ENCODE measurements around the gene FAM193B.

The FAM193B gene

DNA sequence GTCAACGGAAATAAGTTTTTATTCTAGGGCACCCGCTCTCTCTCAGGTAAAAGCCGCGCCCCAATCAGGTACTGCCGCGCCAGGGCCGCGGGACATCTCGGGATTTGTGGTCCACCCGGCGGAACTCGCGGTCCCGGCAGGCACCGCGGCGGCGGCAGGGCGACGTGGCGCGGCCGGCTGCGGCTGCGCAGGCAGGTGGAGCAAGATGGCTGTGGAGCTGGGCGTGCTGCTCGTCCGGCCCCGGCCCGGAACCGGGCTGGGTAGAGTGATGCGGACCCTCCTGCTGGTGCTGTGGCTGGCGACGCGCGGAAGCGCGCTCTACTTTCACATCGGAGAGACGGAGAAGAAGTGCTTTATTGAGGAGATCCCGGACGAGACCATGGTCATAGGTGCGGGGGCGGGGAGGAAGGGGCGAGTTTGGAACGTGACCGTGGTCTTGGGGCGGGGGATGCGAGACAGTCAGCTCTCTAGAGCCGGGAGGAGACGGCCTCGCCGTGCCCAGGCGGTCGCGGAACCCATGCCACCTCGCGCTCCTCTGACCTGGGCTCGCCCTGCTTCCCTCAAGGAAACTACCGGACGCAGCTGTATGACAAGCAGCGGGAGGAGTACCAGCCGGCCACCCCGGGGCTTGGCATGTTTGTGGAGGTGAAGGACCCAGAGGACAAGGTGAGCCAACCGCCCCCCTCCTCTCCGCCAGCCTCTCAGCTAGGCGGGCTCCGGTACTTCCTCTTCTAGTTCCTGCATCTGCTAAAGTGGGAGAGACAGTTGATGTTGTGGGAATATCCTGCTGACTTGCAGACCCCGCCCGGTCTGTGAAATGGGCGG, 37.9 kb upstream of the FAM193B start, which contains the start of gene TMED9:
TMED9 (plus strand) TSS at position 194 of the 825 bp plus-strand sequence; CDS start at position 206, 12 bp downstream.
- H3K36me3 ChIP-seq = peaks cover 30 to 37% (median 33%) of the 10 kb centered on the region in 3 donors
- H3K4me1 ChIP-seq = peaks cover 0 to 18% (median 16%) of the 10 kb centered on the region in 4 donors
- intact Hi-C loops (cut with DNase I; ENCODE audit: low total_unique reads) = loop anchor here (10.0 kb wide), 1 partner anchor 563 kb away; the partner anchor contains the start of gene NHP2
- peak; percentile 75 to 89 for DNase-seq
- H3K4me3 ChIP-seq = peak within 1 kb of the TSS; percentile 91 to 99
- no peaks in the 10 kb centered on the region for H3K9me3 ChIP-seq
- H3K27me3 ChIP-seq = peaks cover 0 to 27% of the 10 kb centered on the region in 2 donors
- TF ChIP-seq, protein P1, sequence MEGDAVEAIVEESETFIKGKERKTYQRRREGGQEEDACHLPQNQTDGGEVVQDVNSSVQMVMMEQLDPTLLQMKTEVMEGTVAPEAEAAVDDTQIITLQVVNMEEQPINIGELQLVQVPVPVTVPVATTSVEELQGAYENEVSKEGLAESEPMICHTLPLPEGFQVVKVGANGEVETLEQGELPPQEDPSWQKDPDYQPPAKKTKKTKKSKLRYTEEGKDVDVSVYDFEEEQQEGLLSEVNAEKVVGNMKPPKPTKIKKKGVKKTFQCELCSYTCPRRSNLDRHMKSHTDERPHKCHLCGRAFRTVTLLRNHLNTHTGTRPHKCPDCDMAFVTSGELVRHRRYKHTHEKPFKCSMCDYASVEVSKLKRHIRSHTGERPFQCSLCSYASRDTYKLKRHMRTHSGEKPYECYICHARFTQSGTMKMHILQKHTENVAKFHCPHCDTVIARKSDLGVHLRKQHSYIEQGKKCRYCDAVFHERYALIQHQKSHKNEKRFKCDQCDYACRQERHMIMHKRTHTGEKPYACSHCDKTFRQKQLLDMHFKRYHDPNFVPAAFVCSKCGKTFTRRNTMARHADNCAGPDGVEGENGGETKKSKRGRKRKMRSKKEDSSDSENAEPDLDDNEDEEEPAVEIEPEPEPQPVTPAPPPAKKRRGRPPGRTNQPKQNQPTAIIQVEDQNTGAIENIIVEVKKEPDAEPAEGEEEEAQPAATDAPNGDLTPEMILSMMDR (IDR thresholded peaks at IDR 0.05) = peak; percentile 23 to 25
- peak within 1 kb of the TSS; percentile 81 to 84 for H3K27ac ChIP-seq

DNA sequence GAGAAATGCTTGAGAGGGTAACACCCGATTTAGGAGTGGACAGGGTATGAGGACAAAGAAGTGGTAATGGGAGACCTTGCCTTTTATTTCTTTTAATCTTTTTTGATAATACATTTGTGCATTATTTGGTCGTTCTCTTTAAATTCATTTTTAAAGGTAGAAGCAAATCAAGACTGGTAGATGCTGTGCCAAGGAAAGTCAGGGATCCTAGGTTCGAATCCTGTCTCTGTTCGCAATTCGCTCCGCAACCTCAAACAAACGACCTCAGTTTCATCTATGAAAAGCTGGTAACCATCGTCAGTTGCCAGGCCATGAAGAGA, 37.3 kb upstream of the FAM193B start:
- H3K4me3 ChIP-seq = peak overlapping the region; percentile 91 to 99
- TF ChIP-seq, protein P1 (IDR thresholded peaks at IDR 0.05) = no peak
- no peaks in the 10 kb centered on the region for H3K9me3 ChIP-seq
- peak overlapping the region; percentile 81 to 84 for H3K27ac ChIP-seq
- peaks cover 0 to 32% of the 10 kb centered on the region in 2 donors for H3K27me3 ChIP-seq
- peaks cover 30 to 34% (median 32%) of the 10 kb centered on the region in 3 donors for H3K36me3 ChIP-seq
- DNase-seq = no peak
- H3K4me1 ChIP-seq = peaks cover 0 to 18% (median 16%) of the 10 kb centered on the region in 4 donors
- intact Hi-C loops (cut with DNase I; ENCODE audit: low total_unique reads) = loop anchor here (10.0 kb wide), 1 partner anchor 563 kb away; the partner anchor contains the start of gene NHP2

DNA sequence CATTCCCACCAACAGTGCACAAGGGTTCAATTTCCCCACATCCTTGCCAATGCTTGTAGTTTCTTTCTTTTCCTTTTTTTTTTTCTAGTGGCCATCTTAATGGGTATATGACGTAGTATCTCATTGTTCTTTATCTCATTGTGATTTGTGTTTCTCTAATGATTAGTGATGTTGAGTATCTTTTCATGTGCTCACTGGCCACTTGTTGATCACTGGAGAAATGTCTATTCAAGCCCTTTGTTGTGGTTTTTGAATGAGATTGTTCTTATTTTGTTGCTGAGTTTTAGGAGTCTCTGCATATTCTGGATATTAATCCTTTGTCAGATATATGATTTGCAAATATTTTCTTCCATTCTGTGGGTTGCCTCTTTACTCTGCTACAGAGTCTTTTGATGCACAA, 36.0 kb upstream of the FAM193B start:
- TF ChIP-seq, protein P1 (IDR thresholded peaks at IDR 0.05) = no peak
- Histone ChIP-seq H3K9me3 (no peaks in the 10 kb centered on the region), H3K27me3 (peaks cover 0 to 42% of the 10 kb centered on the region in 2 donors), H3K4me1 (peaks cover 0 to 18% (median 16%) of the 10 kb centered on the region in 4 donors), H3K27ac (no peak overlapping the region), H3K4me3 (no peak overlapping the region), H3K36me3 (peaks cover 18 to 21% (median 19%) of the 10 kb centered on the region in 3 donors)
- intact Hi-C loops (cut with DNase I; ENCODE audit: low total_unique reads) = loop anchor here (10.0 kb wide), 1 partner anchor 564 kb away; the partner anchor contains the start of gene NHP2
- no peak for DNase-seq

DNA sequence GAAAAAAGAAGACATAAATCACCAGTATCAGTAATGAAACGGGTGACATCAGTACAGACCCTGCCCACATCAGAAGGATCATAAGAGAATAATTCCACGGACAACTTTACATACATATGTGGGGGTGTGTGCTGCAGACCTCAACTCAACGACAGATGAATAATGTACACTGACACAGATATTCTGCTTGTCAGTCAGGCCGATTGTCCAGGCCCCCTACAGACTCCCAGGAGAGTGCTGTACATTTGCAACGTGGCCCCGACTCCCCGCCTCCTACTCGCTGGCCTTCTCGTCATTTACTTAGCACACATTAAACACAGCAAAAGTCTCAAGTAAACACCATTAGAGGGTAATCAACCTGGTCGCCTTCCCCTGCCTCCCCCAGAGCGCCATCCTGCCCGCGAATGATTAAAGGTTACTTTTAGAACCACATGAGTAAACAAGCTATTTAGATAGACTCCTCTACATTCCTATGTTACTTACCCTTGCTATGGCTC, 34.1 kb upstream of the FAM193B start:
- H3K4me1 ChIP-seq = peaks cover 0 to 14% (median 12%) of the 10 kb centered on the region in 4 donors
- DNase-seq = no peak
- TF ChIP-seq, protein P1 (IDR thresholded peaks at IDR 0.05) = no peak
- no peak overlapping the region for H3K27ac ChIP-seq
- H3K27me3 ChIP-seq = peaks cover 0 to 46% of the 10 kb centered on the region in 2 donors
- H3K9me3 ChIP-seq = no peaks in the 10 kb centered on the region
- no peak overlapping the region for H3K4me3 ChIP-seq
- peaks cover 0 to 2% (median 0%) of the 10 kb centered on the region in 3 donors for H3K36me3 ChIP-seq
- intact Hi-C loops (cut with DNase I; ENCODE audit: low total_unique reads) = no loop called here

DNA sequence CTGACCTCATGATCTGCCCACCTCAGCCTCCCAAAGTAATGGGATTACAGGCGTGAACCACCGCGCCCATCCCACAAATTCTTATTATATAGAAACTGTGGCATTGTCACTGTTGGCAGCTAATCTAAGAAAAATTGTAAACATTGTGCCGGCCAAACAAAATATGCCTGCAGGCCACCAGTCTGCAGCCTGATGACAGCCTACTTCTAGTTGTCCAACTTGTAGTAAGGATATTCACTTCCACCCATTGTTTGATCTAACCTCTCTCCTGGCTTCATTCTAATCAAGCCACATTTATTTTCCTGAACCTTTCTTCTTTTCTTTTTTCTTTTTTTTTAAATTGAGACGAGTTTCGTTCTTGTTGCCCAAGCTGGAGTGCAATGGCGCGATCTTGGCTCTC, 24.0 kb upstream of the FAM193B start:
- TF ChIP-seq, protein P1 (IDR thresholded peaks at IDR 0.05) = no peak
- intact Hi-C loops (cut with DNase I; ENCODE audit: low total_unique reads) = no loop called here
- Histone ChIP-seq H3K4me3 (no peak overlapping the region), H3K36me3 (no peaks in the 10 kb centered on the region), H3K9me3 (no peaks in the 10 kb centered on the region), H3K27ac (no peak overlapping the region), H3K27me3 (no peaks in the 10 kb centered on the region), H3K4me1 (no peaks in the 10 kb centered on the region)
- no peak for DNase-seq
